ENCODE data around the gene SERPINE1. TPM values are rescaled to one million over a fixed set of nuclear protein-coding genes. Genes with fewer than 3 reads are reported as not detected.
A peak's percentile ranks its signal among the peaks of the same experiment; 100 is the strongest.

Gene SERPINE1
- total RNA-seq, 1 experiment from 2014 or later: 12.8 TPM

DNA sequence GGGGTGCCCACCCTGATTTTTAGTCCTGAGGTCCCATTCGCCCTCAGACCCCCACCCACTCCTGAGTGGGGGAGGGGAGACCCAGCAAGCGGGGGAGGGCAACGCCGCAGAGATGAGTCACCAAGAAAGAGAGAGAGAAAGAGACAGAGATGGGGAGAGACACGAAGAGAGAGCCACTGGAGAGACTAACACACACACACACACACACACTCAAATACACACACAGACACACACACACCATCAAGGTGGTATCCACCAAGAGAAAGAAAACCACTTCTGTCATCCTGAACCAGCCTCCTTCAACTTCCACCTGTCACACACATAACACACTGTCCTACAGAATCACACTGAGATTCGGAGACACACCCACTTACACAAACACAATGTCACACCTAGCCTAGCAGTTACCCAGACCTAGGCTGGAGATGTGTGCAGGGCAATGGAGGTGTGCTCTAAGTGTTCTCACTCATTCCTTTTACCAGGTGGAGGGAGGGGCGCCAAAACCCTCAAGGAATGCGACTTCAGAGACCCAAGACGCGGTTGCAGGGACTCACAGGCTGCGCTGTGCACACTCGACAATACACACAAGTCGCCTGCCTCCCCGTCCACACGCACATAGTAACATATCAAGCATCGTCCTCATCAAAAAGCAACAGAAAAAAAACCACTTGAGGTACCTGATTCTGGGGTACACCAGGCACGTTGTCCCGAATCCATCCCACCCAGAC, 42.4 kb downstream of the SERPINE1 start:
- H3K4me2 ChIP-seq (ENCODE audit: low read length): peak overlapping the region; percentile 80
- peak overlapping the region; percentile 49 to 55 for H3K4me3 ChIP-seq (replicated peaks in 1 of 2; ENCODE audit: low read depth in 1 of 2, low read length in 2 of 2)
- no peaks in the 10 kb centered on the region for H3K36me3 ChIP-seq (ENCODE audit: control insufficient read depth in 1 of 2, insufficient read depth in 2 of 2, low read length in 2 of 2)
- H3K9me2 ChIP-seq (ENCODE audit: insufficient read depth): no peaks in the 10 kb centered on the region
- no peaks in the 10 kb centered on the region for H3K27me3 ChIP-seq (ENCODE audit: insufficient read depth, low read length)
- H3K27ac ChIP-seq (ENCODE audit: low read depth, low read length): no peak overlapping the region
- CTCF ChIA-PET: interaction anchor here (0.9 to 1.4 kb wide), 3 partner anchors 26 to 113 kb away, joined by 3 to 5 read pairs (median 3); partner anchors contain the start of gene FIS1
- ATAC-seq (no peak), DNase-seq (ENCODE audit: low read depth, low spot score) (no peak)
- RAD21 ChIA-PET (ENCODE audit: low non-redundant PET in 1 of 2, low total read pairs in 2 of 2, uncharacterized antibody in 2 of 2, unreplicated experiment in 2 of 2): interaction anchor here in 1 of 2 experiments (1.2 kb wide), 1 partner anchor 25 kb away, joined by 3 read pairs; no protein-coding TSS in a partner anchor
- intact Hi-C loops (cut with micrococcal nuclease): loop anchor here (1.0 kb wide), 1 partner anchor 25 kb away; no protein-coding TSS in a partner anchor
- no peaks in the 10 kb centered on the region for H4K20me1 ChIP-seq (ENCODE audit: insufficient read depth)
- H3K4me1 ChIP-seq (ENCODE audit: control insufficient read depth in 1 of 2, insufficient read depth in 2 of 2, low read length in 2 of 2): peaks cover 50 to 88% of the 10 kb centered on the region in 2 experiments
- 0 out of 2 replicates have a peak, but pooled peaks cover 7% of the 10 kb centered on the region for H3K79me2 ChIP-seq (ENCODE audit: insufficient read depth, low read length)
- BruUV-seq (replicated peaks): no TSS peak
- H3K9ac ChIP-seq (ENCODE audit: low read length): peak overlapping the region; percentile 54
- TF ChIP-seq, protein P1, sequence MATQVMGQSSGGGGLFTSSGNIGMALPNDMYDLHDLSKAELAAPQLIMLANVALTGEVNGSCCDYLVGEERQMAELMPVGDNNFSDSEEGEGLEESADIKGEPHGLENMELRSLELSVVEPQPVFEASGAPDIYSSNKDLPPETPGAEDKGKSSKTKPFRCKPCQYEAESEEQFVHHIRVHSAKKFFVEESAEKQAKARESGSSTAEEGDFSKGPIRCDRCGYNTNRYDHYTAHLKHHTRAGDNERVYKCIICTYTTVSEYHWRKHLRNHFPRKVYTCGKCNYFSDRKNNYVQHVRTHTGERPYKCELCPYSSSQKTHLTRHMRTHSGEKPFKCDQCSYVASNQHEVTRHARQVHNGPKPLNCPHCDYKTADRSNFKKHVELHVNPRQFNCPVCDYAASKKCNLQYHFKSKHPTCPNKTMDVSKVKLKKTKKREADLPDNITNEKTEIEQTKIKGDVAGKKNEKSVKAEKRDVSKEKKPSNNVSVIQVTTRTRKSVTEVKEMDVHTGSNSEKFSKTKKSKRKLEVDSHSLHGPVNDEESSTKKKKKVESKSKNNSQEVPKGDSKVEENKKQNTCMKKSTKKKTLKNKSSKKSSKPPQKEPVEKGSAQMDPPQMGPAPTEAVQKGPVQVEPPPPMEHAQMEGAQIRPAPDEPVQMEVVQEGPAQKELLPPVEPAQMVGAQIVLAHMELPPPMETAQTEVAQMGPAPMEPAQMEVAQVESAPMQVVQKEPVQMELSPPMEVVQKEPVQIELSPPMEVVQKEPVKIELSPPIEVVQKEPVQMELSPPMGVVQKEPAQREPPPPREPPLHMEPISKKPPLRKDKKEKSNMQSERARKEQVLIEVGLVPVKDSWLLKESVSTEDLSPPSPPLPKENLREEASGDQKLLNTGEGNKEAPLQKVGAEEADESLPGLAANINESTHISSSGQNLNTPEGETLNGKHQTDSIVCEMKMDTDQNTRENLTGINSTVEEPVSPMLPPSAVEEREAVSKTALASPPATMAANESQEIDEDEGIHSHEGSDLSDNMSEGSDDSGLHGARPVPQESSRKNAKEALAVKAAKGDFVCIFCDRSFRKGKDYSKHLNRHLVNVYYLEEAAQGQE (IDR thresholded peaks at IDR 0.05; ENCODE audit: low read depth): no peak
- TF ChIP-seq ZFX (IDR thresholded peaks at IDR 0.05): no peak
- no peak for TF ChIP-seq POLR2A (IDR thresholded peaks at IDR 0.05; ENCODE audit: borderline replicate concordance, extremely low read depth, insufficient read depth, insufficient read length)
- TF ChIP-seq EZH2phosphoT487 (IDR thresholded peaks at IDR 0.05; ENCODE audit: borderline replicate concordance): no peak
- TF ChIP-seq EGR1 (IDR thresholded peaks at IDR 0.05; ENCODE audit: low read depth): no peak
- no peak for TF ChIP-seq TCF7L2 (IDR thresholded peaks at IDR 0.05; ENCODE audit: borderline replicate concordance, extremely low read depth, insufficient read depth, insufficient read length)
- TF ChIP-seq, protein P2, sequence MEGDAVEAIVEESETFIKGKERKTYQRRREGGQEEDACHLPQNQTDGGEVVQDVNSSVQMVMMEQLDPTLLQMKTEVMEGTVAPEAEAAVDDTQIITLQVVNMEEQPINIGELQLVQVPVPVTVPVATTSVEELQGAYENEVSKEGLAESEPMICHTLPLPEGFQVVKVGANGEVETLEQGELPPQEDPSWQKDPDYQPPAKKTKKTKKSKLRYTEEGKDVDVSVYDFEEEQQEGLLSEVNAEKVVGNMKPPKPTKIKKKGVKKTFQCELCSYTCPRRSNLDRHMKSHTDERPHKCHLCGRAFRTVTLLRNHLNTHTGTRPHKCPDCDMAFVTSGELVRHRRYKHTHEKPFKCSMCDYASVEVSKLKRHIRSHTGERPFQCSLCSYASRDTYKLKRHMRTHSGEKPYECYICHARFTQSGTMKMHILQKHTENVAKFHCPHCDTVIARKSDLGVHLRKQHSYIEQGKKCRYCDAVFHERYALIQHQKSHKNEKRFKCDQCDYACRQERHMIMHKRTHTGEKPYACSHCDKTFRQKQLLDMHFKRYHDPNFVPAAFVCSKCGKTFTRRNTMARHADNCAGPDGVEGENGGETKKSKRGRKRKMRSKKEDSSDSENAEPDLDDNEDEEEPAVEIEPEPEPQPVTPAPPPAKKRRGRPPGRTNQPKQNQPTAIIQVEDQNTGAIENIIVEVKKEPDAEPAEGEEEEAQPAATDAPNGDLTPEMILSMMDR (IDR thresholded peaks at IDR 0.05 in 2 of 3, conservative IDR thresholded peaks at IDR 0.05 in 1 of 3; ENCODE audit: borderline replicate concordance in 1 of 3, insufficient read depth in 1 of 3, low read depth in 2 of 3, low read length in 2 of 3): no peak
- no peak for TF ChIP-seq SP1 (IDR thresholded peaks at IDR 0.05; ENCODE audit: low read depth)
- TF ChIP-seq YY1 (IDR thresholded peaks at IDR 0.05; ENCODE audit: extremely low read depth, insufficient replicate concordance, low read depth, low read length): no peak
- TF ChIP-seq ELF1 (IDR thresholded peaks at IDR 0.05; ENCODE audit: borderline replicate concordance, low read depth): no peak
- TF ChIP-seq, protein P3, sequence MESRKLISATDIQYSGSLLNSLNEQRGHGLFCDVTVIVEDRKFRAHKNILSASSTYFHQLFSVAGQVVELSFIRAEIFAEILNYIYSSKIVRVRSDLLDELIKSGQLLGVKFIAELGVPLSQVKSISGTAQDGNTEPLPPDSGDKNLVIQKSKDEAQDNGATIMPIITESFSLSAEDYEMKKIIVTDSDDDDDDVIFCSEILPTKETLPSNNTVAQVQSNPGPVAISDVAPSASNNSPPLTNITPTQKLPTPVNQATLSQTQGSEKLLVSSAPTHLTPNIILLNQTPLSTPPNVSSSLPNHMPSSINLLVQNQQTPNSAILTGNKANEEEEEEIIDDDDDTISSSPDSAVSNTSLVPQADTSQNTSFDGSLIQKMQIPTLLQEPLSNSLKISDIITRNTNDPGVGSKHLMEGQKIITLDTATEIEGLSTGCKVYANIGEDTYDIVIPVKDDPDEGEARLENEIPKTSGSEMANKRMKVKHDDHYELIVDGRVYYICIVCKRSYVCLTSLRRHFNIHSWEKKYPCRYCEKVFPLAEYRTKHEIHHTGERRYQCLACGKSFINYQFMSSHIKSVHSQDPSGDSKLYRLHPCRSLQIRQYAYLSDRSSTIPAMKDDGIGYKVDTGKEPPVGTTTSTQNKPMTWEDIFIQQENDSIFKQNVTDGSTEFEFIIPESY (IDR thresholded peaks at IDR 0.05; ENCODE audit: extremely low read depth, insufficient replicate concordance, low read length): no peak
- TF ChIP-seq SIN3A (IDR thresholded peaks at IDR 0.05; ENCODE audit: low read depth): no peak
- no peak for TF ChIP-seq SRF (IDR thresholded peaks at IDR 0.05; ENCODE audit: low read depth)
- no peak for TF ChIP-seq CEBPB (IDR thresholded peaks at IDR 0.05; ENCODE audit: low read depth)
- TF ChIP-seq JUND (IDR thresholded peaks at IDR 0.05): no peak
- no peak for TF ChIP-seq CBX3 (IDR thresholded peaks at IDR 0.05; ENCODE audit: low read depth)
- POLR2A ChIA-PET: no interaction called here
- H3K9me3 ChIP-seq (ENCODE audit: control insufficient read depth in 1 of 2, insufficient read depth in 1 of 2, low read depth in 1 of 2, low read length in 2 of 2): no peaks in the 10 kb centered on the region
- no peak overlapping the region for H2AFZ ChIP-seq (ENCODE audit: low read depth, low read length, poor library complexity, severe bottlenecking)
